ENCODE data around the gene PDCD5. TPM values are rescaled to one million over a fixed set of nuclear protein-coding genes. Genes with fewer than 3 reads are reported as not detected.
"Not testable (repeated sequence)": the region's sequence is repeated elsewhere in the genome, so short reads cannot be mapped to it uniquely, and the experiment has no call there.

PDCD5 gene, protein sequence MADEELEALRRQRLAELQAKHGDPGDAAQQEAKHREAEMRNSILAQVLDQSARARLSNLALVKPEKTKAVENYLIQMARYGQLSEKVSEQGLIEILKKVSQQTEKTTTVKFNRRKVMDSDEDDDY
- total RNA-seq, result 10 to 100 TPM; 14.7 to 82.6 (median 48.7) TPM

GRCh38 chr19:32580901-32581704, at the start of gene PDCD5:
PDCD5 (plus strand) TSS chr19:32581190; CDS start chr19:32581262, 72 bp downstream.
- DNase-seq, result peak; percentile 94 to 97
- no peaks in the 10 kb centered on the region for H3K27me3 ChIP-seq
- peaks cover 0 to 9% of the 10 kb centered on the region in 2 donors for H3K4me1 ChIP-seq
- H3K27ac ChIP-seq, result peak within 1 kb of the TSS; percentile 70 to 85
- H3K4me3 ChIP-seq, result peak within 1 kb of the TSS; percentile 62 to 87
- H3K9me3 ChIP-seq, result no peaks in the 10 kb centered on the region
- TF ChIP-seq CTCF (IDR thresholded peaks at IDR 0.05) (no peak), POLR2A (IDR thresholded peaks at IDR 0.05) (peak; percentile 81 to 89)
- H3K36me3 ChIP-seq, result no peaks in the 10 kb centered on the region
- intact Hi-C loops (cut with DNase I; ENCODE audit: low total_unique reads), result no loop called here

DNA sequence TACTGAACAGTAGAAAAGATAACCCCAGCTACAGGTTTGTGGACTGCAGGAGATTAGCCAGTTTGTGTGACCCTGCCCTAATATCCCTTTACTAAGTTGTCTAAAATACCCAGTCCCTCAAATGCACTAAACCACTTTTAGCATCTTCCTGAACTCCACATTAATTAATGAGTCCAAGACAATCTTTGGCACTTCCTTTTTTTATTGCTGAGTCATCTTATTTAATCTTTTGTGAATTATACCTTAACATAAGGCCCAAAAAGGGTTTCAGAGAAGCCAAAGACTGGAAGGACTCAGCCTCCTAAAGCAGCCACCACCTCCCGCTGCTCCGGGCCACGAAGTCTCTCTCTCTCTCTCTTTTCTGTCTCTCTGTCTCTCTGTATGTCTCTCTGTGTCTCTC, 48.8 kb upstream of the PDCD5 start:
- no peaks in the 10 kb centered on the region for H3K4me1 ChIP-seq
- no peaks in the 10 kb centered on the region for H3K36me3 ChIP-seq
- no peak overlapping the region for H3K4me3 ChIP-seq
- no peak overlapping the region for H3K27ac ChIP-seq
- TF ChIP-seq CTCF (IDR thresholded peaks at IDR 0.05) (no peak), POLR2A (IDR thresholded peaks at IDR 0.05) (no peak)
- peaks cover 0 to 4% of the 10 kb centered on the region in 2 donors for H3K9me3 ChIP-seq
- no peaks in the 10 kb centered on the region for H3K27me3 ChIP-seq
- intact Hi-C loops (cut with DNase I; ENCODE audit: low total_unique reads), result no loop called here
- DNase-seq, result no peak

- intact Hi-C loops (cut with DNase I; ENCODE audit: low total_unique reads), result no loop called here
- Histone ChIP-seq H3K4me1 (no peaks in the 10 kb centered on the region), H3K36me3 (no peaks in the 10 kb centered on the region), H3K9me3 (no peaks in the 10 kb centered on the region), H3K4me3 (no peak overlapping the region), H3K27ac (no peak overlapping the region), H3K27me3 (no peaks in the 10 kb centered on the region)
- TF ChIP-seq POLR2A (IDR thresholded peaks at IDR 0.05), result no peak
- no peak for TF ChIP-seq CTCF (IDR thresholded peaks at IDR 0.05)
- DNase-seq, result no peak
Observed at GRCh38 chr19:32537580-32537979, 43.4 kb upstream of the PDCD5 start.

DNA sequence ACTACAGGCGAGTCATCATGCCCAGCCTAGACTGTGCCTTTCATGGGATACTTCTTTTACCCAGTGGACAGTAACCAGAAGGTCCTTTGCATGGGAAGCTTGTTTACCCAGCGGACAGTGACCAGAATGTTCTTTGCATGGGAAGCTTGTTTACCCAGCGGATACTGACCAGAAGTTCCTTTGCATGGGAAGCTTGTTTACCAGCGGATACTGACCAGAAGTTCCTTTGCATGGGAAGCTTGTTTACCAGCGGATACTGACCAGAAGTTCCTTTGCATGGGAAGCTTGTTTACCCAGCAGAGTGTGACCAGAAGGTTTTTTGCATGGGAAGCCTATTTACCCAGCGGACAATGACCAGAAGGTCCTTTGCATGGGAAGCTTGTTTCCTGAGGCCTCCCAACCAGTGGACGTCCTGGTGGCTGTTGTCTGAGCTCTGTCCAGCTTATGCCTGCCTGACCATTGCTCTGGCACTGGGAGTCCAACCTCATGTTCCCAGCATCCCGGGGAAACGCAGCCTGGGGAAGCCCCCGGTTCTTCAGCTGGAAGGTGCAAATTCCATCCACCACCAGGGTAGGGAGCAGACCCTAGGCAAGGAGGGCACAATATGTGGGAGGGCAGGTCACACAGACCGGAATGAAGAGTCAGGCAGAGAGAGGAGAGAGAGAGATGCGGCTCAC, 41.6 kb upstream of the PDCD5 start:
- Histone ChIP-seq H3K9me3 (no peaks in the 10 kb centered on the region), H3K27me3 (no peaks in the 10 kb centered on the region), H3K4me3 (no peak overlapping the region), H3K4me1 (no peaks in the 10 kb centered on the region), H3K36me3 (no peaks in the 10 kb centered on the region), H3K27ac (no peak overlapping the region)
- no peak for DNase-seq
- intact Hi-C loops (cut with DNase I; ENCODE audit: low total_unique reads), result no loop called here
- TF ChIP-seq CTCF (IDR thresholded peaks at IDR 0.05), result no peak
- no peak for TF ChIP-seq POLR2A (IDR thresholded peaks at IDR 0.05)

DNA sequence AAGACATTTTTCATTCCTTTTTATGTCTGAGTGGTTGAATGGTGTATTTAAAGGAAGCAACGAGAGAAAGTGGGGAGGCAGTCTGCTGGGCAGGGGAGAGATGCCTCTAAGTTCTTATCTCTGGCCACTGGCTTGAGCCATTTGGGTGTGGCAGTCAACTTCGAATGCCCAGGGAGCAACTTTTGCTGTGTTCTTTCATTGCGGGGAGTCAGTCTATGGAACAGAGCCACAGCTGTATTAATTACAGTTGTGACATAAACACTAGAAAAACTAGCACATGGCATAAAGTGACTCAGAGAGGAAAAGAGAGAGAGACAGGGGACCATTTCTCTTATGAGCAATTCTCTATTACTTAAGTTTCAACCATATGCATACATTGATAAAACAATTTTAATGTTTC, 40.4 kb upstream of the PDCD5 start:
- Histone ChIP-seq H3K4me1 (no peaks in the 10 kb centered on the region), H3K4me3 (no peak overlapping the region), H3K36me3 (no peaks in the 10 kb centered on the region), H3K27ac (no peak overlapping the region), H3K27me3 (no peaks in the 10 kb centered on the region), H3K9me3 (no peaks in the 10 kb centered on the region)
- intact Hi-C loops (cut with DNase I; ENCODE audit: low total_unique reads), result no loop called here
- TF ChIP-seq CTCF (IDR thresholded peaks at IDR 0.05) (no peak), POLR2A (IDR thresholded peaks at IDR 0.05) (no peak)
- no peak for DNase-seq

DNA sequence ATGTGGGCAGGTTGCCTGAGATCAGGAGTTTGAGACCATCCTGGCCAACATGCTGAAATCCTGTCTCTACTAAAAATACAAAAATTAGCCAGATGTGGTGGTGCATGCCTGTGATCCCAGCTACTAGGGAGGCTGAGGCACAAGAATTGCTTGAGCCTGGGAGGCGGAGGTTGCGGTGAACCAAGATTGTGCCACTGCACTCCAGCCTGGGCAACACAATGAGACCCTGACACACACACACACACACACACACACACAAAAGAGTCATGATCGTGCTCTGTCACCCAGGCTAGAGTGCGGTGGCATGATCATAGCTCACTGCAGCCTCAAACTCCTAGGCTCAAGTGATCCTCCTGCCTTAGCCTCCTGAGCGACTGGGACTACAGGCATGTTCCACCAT, 39.6 kb upstream of the PDCD5 start:
- H3K36me3 ChIP-seq; intact Hi-C loops (cut with DNase I; ENCODE audit: low total_unique reads); H3K4me3 ChIP-seq; H3K4me1 ChIP-seq; DNase-seq; H3K27me3 ChIP-seq; H3K27ac ChIP-seq; H3K9me3 ChIP-seq: not testable (repeated sequence)

Data from uterus (tissue), 4 donors.